ENCODE measurements around the gene COA5. TPM values are rescaled to one million over a fixed set of nuclear protein-coding genes. Genes with fewer than 3 reads are reported as not detected.

Gene COA5
- total and polyA plus RNA-seq, 3 donors from 2014 or later: 40.5 to 65.9 (median 47.7) TPM

- Histone ChIP-seq H3K4me3 (no peak overlapping the region), H3K27ac (no peak overlapping the region), H3K27me3 (no peaks in the 10 kb centered on the region), H3K36me3 (ENCODE audit: low read depth, missing control alignments) (no peaks in the 10 kb centered on the region), H3K4me1 (no peaks in the 10 kb centered on the region), H3K9me3 (no peaks in the 10 kb centered on the region)
- intact Hi-C loops (cut with DNase I; ENCODE audit: low total_unique reads): no loop called here
- no peak for DNase-seq
- TF ChIP-seq CTCF (IDR thresholded peaks at IDR 0.05): no peak
- TF ChIP-seq POLR2A (IDR thresholded peaks at IDR 0.05): no peak
- 79% methylated on average over 10 of the region's 10 CpGs for WGBS, 2 donors
These were observed 31.0 kb downstream of the COA5 start for GRCh38 chr2:98577313-98577712.

GRCh38 chr2:98576666-98577312 lies 31.5 kb downstream of the COA5 start:
- DNase-seq: no peak

GRCh38 chr2:98573426-98573825 lies 34.9 kb downstream of the COA5 start:
- H3K27me3 ChIP-seq: no peaks in the 10 kb centered on the region
- intact Hi-C loops (cut with DNase I; ENCODE audit: low total_unique reads): no loop called here
- H3K36me3 ChIP-seq (ENCODE audit: low read depth, missing control alignments): no peaks in the 10 kb centered on the region
- WGBS, 2 donors: 92 to 97% methylated on average over 9 to 13 of the region's 13 CpGs
- H3K4me1 ChIP-seq: no peaks in the 10 kb centered on the region
- no peak overlapping the region for H3K27ac ChIP-seq
- TF ChIP-seq POLR2A (IDR thresholded peaks at IDR 0.05): no peak
- no peak for TF ChIP-seq CTCF (IDR thresholded peaks at IDR 0.05)
- H3K4me3 ChIP-seq: no peak overlapping the region
- DNase-seq: no peak
- no peaks in the 10 kb centered on the region for H3K9me3 ChIP-seq

More at GRCh38 chr2:98576666-98577312, 31.5 kb downstream of the COA5 start:
- 93 to 95% methylated on average over 9 to 20 of the region's 22 CpGs for WGBS, 2 donors
- Histone ChIP-seq H3K27ac (no peak overlapping the region), H3K27me3 (no peaks in the 10 kb centered on the region), H3K4me3 (no peak overlapping the region), H3K36me3 (ENCODE audit: low read depth, missing control alignments) (no peaks in the 10 kb centered on the region), H3K4me1 (no peaks in the 10 kb centered on the region), H3K9me3 (no peaks in the 10 kb centered on the region)
- intact Hi-C loops (cut with DNase I; ENCODE audit: low total_unique reads): no loop called here
- TF ChIP-seq CTCF (IDR thresholded peaks at IDR 0.05) (no peak), POLR2A (IDR thresholded peaks at IDR 0.05) (no peak)

GRCh38 chr2:98572676-98573075 lies 35.6 kb downstream of the COA5 start:
- WGBS, 2 donors: 76 to 81% methylated on average over 12 to 15 of the region's 15 CpGs
- Histone ChIP-seq H3K27me3 (no peaks in the 10 kb centered on the region), H3K4me3 (no peak overlapping the region), H3K4me1 (no peaks in the 10 kb centered on the region), H3K36me3 (ENCODE audit: low read depth, missing control alignments) (no peaks in the 10 kb centered on the region), H3K27ac (no peak overlapping the region), H3K9me3 (no peaks in the 10 kb centered on the region)
- peak; percentile 28 for DNase-seq
- intact Hi-C loops (cut with DNase I; ENCODE audit: low total_unique reads): no loop called here
- TF ChIP-seq POLR2A (IDR thresholded peaks at IDR 0.05) (no peak), CTCF (IDR thresholded peaks at IDR 0.05) (no peak)

- Histone ChIP-seq H3K27me3 (no peaks in the 10 kb centered on the region), H3K36me3 (ENCODE audit: low read depth, missing control alignments) (no peaks in the 10 kb centered on the region), H3K27ac (no peak overlapping the region), H3K9me3 (no peaks in the 10 kb centered on the region), H3K4me3 (no peak overlapping the region), H3K4me1 (no peaks in the 10 kb centered on the region)
- 74 to 78% methylated on average over 5 of the region's 5 CpGs for WGBS, 2 donors
- no peak for TF ChIP-seq POLR2A (IDR thresholded peaks at IDR 0.05)
- TF ChIP-seq CTCF (IDR thresholded peaks at IDR 0.05): no peak
- DNase-seq: no peak
- intact Hi-C loops (cut with DNase I; ENCODE audit: low total_unique reads): no loop called here
These were observed 36.1 kb downstream of the COA5 start for GRCh38 chr2:98572211-98572610.
